H1 (cell line): ENCODE measurements around the gene BTBD16. TPM values are rescaled to one million over a fixed set of nuclear protein-coding genes. Genes with fewer than 3 reads are reported as not detected.

Experiments used
- CTCF ChIA-PET: fragments of 300-600 bp; sonication (Branson Sonifier 250); formaldehyde crosslinking; loops from one replicate; lab custom pipeline; 2021; ENCODE audit not compliant: partially characterized antibody; lab: Charles Lee
- POLR2A ChIA-PET: fragments of 300-600 bp; sonication (Branson Sonifier 250); formaldehyde crosslinking; loops from one replicate; lab custom pipeline; 2021; ENCODE audit warnings: inconsistent platforms; ENCODE audit not compliant: partially characterized antibody; lab: Charles Lee
- DNase-seq, 2 experiments: peaks; one replicate each; pipeline versions ENCODE4 v3.0.0 to v3.0.0-alpha.2; 2010 to 2022; ENCODE audit warnings: low spot score in 2 of 2, low read depth in 1 of 2, mixed read lengths in 1 of 2
- FAIRE-seq: peaks from 2 replicates; lab custom pipeline; 2011; peaks lifted over from hg19 to GRCh38; lab: Jason Lieb, UNC
- H2AFZ ChIP-seq: 2 replicates; pipeline ENCODE4 v1.8.1; 2012; ENCODE audit warnings: low read length, inconsistent platforms
- H2AK5ac ChIP-seq: 2 replicates; pipeline ENCODE4 v1.6.1; 2013; ENCODE audit warnings: low read depth, low read length
- H2BK120ac ChIP-seq: replicated peaks from 2 replicates; pipeline ENCODE3; 2013; ENCODE audit warnings: low read depth, low read length, inconsistent platforms
- H2BK12ac ChIP-seq: 2 replicates; pipeline ENCODE4 v1.6.1; 2013; ENCODE audit warnings: low read depth, low read length
- H2BK15ac ChIP-seq: 2 replicates; pipeline ENCODE4 v1.6.1; 2013; ENCODE audit warnings: low read length
- H2BK20ac ChIP-seq: 2 replicates; pipeline ENCODE4 v1.6.1; 2013; ENCODE audit warnings: low read length
- H2BK5ac ChIP-seq: 2 replicates; pipeline ENCODE4 v1.6.1; 2013; ENCODE audit warnings: low read depth, low read length
- H3K14ac ChIP-seq: 2 replicates; pipeline ENCODE4 v1.6.1; 2013; ENCODE audit warnings: inconsistent platforms; ENCODE audit not compliant: insufficient read length
- H3K18ac ChIP-seq: 2 replicates; pipeline ENCODE4 v1.6.1; 2013; ENCODE audit warnings: low read length; ENCODE audit errors: extremely low read depth
- H3K23ac ChIP-seq: 2 replicates; pipeline ENCODE4 v1.6.1; 2013; ENCODE audit warnings: inconsistent platforms; ENCODE audit not compliant: insufficient read length
- H3K23me2 ChIP-seq: 2 replicates; pipeline ENCODE4 v1.6.1; 2013; ENCODE audit warnings: low read depth, low read length
- H3K27ac ChIP-seq: 2 replicates; pipeline ENCODE4 v1.6.1; 2011; ENCODE audit warnings: low read depth, low read length, inconsistent platforms
- H3K27me3 ChIP-seq, 4 experiments: replicated peaks in 1 of 4; 1 replicate in 1 of 4; 2 replicates in 3 of 4; pipeline versions ENCODE4 v1.6.1 to v1.8.1; 2011 to 2013; ENCODE audit warnings: low read length in 3 of 4, mild to moderate bottlenecking in 3 of 4, inconsistent platforms in 2 of 4, mixed read lengths in 2 of 4, moderate library complexity in 1 of 4; ENCODE audit not compliant: control insufficient read depth in 3 of 4, insufficient read depth in 3 of 4; ENCODE audit errors: extremely low read depth in 1 of 4
- H3K36me3 ChIP-seq, 4 experiments: 2 replicates each; pipeline versions ENCODE4 v1.6.1 to v1.8.1; 2011 to 2013; ENCODE audit warnings: mild to moderate bottlenecking in 4 of 4, low read length in 3 of 4, moderate library complexity in 2 of 4, control low read depth in 1 of 4, inconsistent platforms in 1 of 4; ENCODE audit not compliant: insufficient read depth in 4 of 4, control insufficient read depth in 2 of 4
- H3K4ac ChIP-seq: replicated peaks from 2 replicates; pipeline ENCODE3; 2013; ENCODE audit warnings: low read length, low read depth, mixed read lengths, inconsistent platforms; ENCODE audit not compliant: insufficient read length
- H3K4me1 ChIP-seq, 4 experiments: replicated peaks in 1 of 4; 1 replicate in 1 of 4; 2 replicates in 3 of 4; pipeline versions ENCODE4 v1.6.1 to v1.8.1; 2011 to 2013; ENCODE audit warnings: low read length in 3 of 4, inconsistent platforms in 2 of 4, mixed read lengths in 1 of 4; ENCODE audit not compliant: insufficient read depth in 4 of 4, control insufficient read depth in 3 of 4
- H3K4me2 ChIP-seq, 2 experiments: 2 replicates each; pipeline versions ENCODE4 v1.6.1 to v1.8.1; 2011 to 2013; ENCODE audit warnings: low read depth in 2 of 2, low read length in 2 of 2, control low read depth in 1 of 2, inconsistent platforms in 1 of 2, mild to moderate bottlenecking in 1 of 2; ENCODE audit not compliant: insufficient read depth in 1 of 2
- H3K4me3 ChIP-seq, 4 experiments: fragments of 200-600, 300-600 bp in 1 of 4; sonication (generic), shearing (Covaris generic), sonication (Bioruptor Twin) in 1 of 4; 2 replicates each; pipeline versions ENCODE4 v1.5.1 to v1.8.1; 2011 to 2016; ENCODE audit warnings: low read length in 4 of 4, low read depth in 3 of 4, control low read depth in 2 of 4, inconsistent platforms in 2 of 4, mild to moderate bottlenecking in 2 of 4, mixed read lengths in 1 of 4, moderate library complexity in 1 of 4; ENCODE audit not compliant: insufficient read depth in 2 of 4; ENCODE audit errors: extremely low read depth in 1 of 4
- H3K56ac ChIP-seq: replicated peaks from 2 replicates; pipeline ENCODE3; 2013; ENCODE audit warnings: low read depth, mild to moderate bottlenecking, mixed read lengths, low read length, inconsistent platforms; ENCODE audit not compliant: insufficient read length
- H3K79me1 ChIP-seq: 2 replicates; pipeline ENCODE4 v1.6.1; 2013; ENCODE audit warnings: low read depth, low read length, control low read depth
- H3K79me2 ChIP-seq, 2 experiments: 2 replicates each; pipeline versions ENCODE4 v1.6.1 to v1.8.1; 2012 to 2013; ENCODE audit warnings: low read length in 2 of 2, mild to moderate bottlenecking in 2 of 2, inconsistent platforms in 1 of 2; ENCODE audit not compliant: insufficient read depth in 2 of 2, control insufficient read depth in 1 of 2
- H3K9ac ChIP-seq, 4 experiments: replicated peaks in 1 of 4; 1 replicate in 1 of 4; 2 replicates in 3 of 4; pipeline versions ENCODE4 v1.6.1 to v1.8.1; 2011 to 2013; ENCODE audit warnings: low read depth in 3 of 4, low read length in 3 of 4, control low read depth in 2 of 4, mild to moderate bottlenecking in 2 of 4, moderate library complexity in 2 of 4, inconsistent platforms in 1 of 4; ENCODE audit errors: extremely low read depth in 1 of 4
- H3K9me3 ChIP-seq, 2 experiments: 2 replicates each; pipeline versions ENCODE4 v1.6.1 to v1.8.1; 2012 to 2013; ENCODE audit warnings: mild to moderate bottlenecking in 2 of 2, moderate library complexity in 2 of 2, control low read depth in 1 of 2, inconsistent platforms in 1 of 2, low read depth in 1 of 2, low read length in 1 of 2, mixed read lengths in 1 of 2; ENCODE audit not compliant: insufficient read depth in 2 of 2
- H4K20me1 ChIP-seq, 2 experiments: replicated peaks in 1 of 2; 2 replicates each; pipeline versions ENCODE3 to v1.8.1; 2011 to 2013; ENCODE audit warnings: inconsistent platforms in 2 of 2, low read length in 2 of 2, mild to moderate bottlenecking in 1 of 2; ENCODE audit not compliant: insufficient read depth in 2 of 2, control insufficient read depth in 1 of 2
- H4K5ac ChIP-seq: 2 replicates; pipeline ENCODE4 v1.6.1; 2013; ENCODE audit warnings: low read length, low read depth, mixed read lengths, inconsistent platforms; ENCODE audit not compliant: insufficient read length
- H4K8ac ChIP-seq: 2 replicates; pipeline ENCODE4 v1.8.0; 2013; ENCODE audit warnings: mild to moderate bottlenecking, moderate library complexity, low read length, inconsistent platforms; ENCODE audit not compliant: insufficient read depth; ENCODE audit errors: extremely low read depth
- H4K91ac ChIP-seq: replicated peaks from 2 replicates; pipeline ENCODE3; 2013; ENCODE audit warnings: low read length, mixed read lengths, inconsistent platforms; ENCODE audit not compliant: insufficient read length
- ASH2L ChIP-seq: fragments of 200-600, 300-600 bp; sonication (generic); IDR thresholded peaks from one replicate; pipeline ENCODE4 v1.7.1; 2017; ENCODE audit warnings: low read length
- BACH1 ChIP-seq: IDR thresholded peaks from 2 replicates; pipeline ENCODE4 v1.6.1; 2012; ENCODE audit warnings: low read length, improper control_type of control experiment
- CBX5 ChIP-seq: fragments of 300-800, 300-1000 bp; sonication (generic); IDR thresholded peaks from 2 replicates; pipeline ENCODE4 v1.7.1; 2016; ENCODE audit warnings: antibody characterized with exemption, low read length, low read depth
- E2F6 ChIP-seq: IDR thresholded peaks from 2 replicates; pipeline ENCODE4 v1.6.1; 2012; ENCODE audit warnings: inconsistent platforms
- EP300 ChIP-seq, 2 experiments: IDR thresholded peaks; 1 replicate in 1 of 2; 2 replicates in 1 of 2; pipeline ENCODE4 v1.6.1; 2011 to 2012; ENCODE audit warnings: low read depth in 2 of 2, low read length in 2 of 2, mild to moderate bottlenecking in 2 of 2, borderline replicate concordance in 1 of 2, inconsistent platforms in 1 of 2, moderate library complexity in 1 of 2
- JUN ChIP-seq: IDR thresholded peaks from 2 replicates; pipeline ENCODE4 v1.6.1; 2011; ENCODE audit warnings: low read depth, mild to moderate bottlenecking, improper control_type of control experiment, low read length
- KDM5A ChIP-seq: fragments of 200-600 bp; IDR thresholded peaks from 2 replicates; pipeline ENCODE4 v1.7.1; 2012; ENCODE audit warnings: mild to moderate bottlenecking, low read length, inconsistent platforms, mixed read lengths
- NRF1 ChIP-seq: IDR thresholded peaks from 2 replicates; pipeline ENCODE4 v1.6.1; 2011; ENCODE audit warnings: mild to moderate bottlenecking, low read depth, low read length, improper control_type of control experiment
- POU5F1 ChIP-seq: IDR thresholded peaks from 2 replicates; pipeline ENCODE4 v1.6.1; 2011; ENCODE audit warnings: low read depth, mild to moderate bottlenecking, low read length, moderate library complexity
- RFX5 ChIP-seq: IDR thresholded peaks from 2 replicates; pipeline ENCODE4 v1.6.1; 2011; ENCODE audit warnings: low read depth, low read length, improper control_type of control experiment, borderline replicate concordance
- SAP30 ChIP-seq: fragments of 300-600 bp; sonication (generic); IDR thresholded peaks from 2 replicates; pipeline ENCODE4 v1.7.1; 2012; ENCODE audit warnings: low read length, moderate library complexity, mild to moderate bottlenecking, inconsistent platforms; ENCODE audit not compliant: insufficient read depth, insufficient replicate concordance
- SP4 ChIP-seq: IDR thresholded peaks from 2 replicates; pipeline ENCODE4 v1.6.1; 2012; ENCODE audit warnings: low read length, inconsistent platforms
- SUZ12 ChIP-seq: fragments of 200-600 bp; sonication (generic); IDR thresholded peaks from 2 replicates; pipeline ENCODE4 v1.6.1; 2012; ENCODE audit warnings: mild to moderate bottlenecking, inconsistent platforms, low read length, moderate library complexity, mixed read lengths
- ZNF274 ChIP-seq: IDR thresholded peaks from 2 replicates; pipeline ENCODE4 v1.7.0; 2012; ENCODE audit warnings: low read length, borderline replicate concordance; ENCODE audit errors: extremely low read depth
- WGBS, 2 experiments: shearing (Covaris generic) in 1 of 2; methylation state at CpG; one replicate each; pipeline versions ENCODE4 v1.1.6 to v1.1.7; 2013 to 2015; ENCODE audit warnings: low lambda C conversion rate in 2 of 2, mixed read lengths in 2 of 2, inconsistent platforms in 1 of 2, low coverage in 1 of 2, missing lambda C conversion rate in 1 of 2; ENCODE audit not compliant: insufficient replicate concordance in 2 of 2, insufficient coverage in 1 of 2, insufficient read length in 1 of 2; ENCODE audit errors: extremely low coverage in 1 of 2, missing lambda C conversion rate in 1 of 2; 5-methylcytosine and 5-hydroxymethylcytosine counted together
- polyA plus RNA-seq, 7 experiments: library from polyadenylated mRNA; depleted of rRNA in 3 of 7; stranded (reverse) in 5 of 7; unstranded in 2 of 7; fragments of >200 nt in 5 of 7; fragments of 200-250 nt in 2 of 7; gene quantifications; 1 replicate in 5 of 7; 2 replicates in 1 of 7; 4 replicates in 1 of 7; pipeline versions ENCODE4 v1.2.1 to v1.2.3, GENCODE V29; 2011 to 2013; ENCODE audit warnings: missing spikeins in 2 of 7, mixed read lengths in 2 of 7
- total RNA-seq: library from RNA; stranded (reverse); fragmentation: NEBNext Ultra II Directional; extraction: Animal tissue kit (Norgen Biotek cat#: 25700); gene quantifications from 2 replicates; pipeline ENCODE4 v1.2.1, GENCODE V29; 2021

The BTBD16 gene
- total and polyA plus RNA-seq, 2 of the 8 experiments (the other 6 are each of a cell fraction or from before 2014, with no cell fraction given): 0.05 TPM; not detected in 1

- H2AFZ ChIP-seq: no peak overlapping the region
- H3K4me3 ChIP-seq: no peak overlapping the region
- no peak overlapping the region for H3K9ac ChIP-seq
- H2BK12ac ChIP-seq: no peak overlapping the region
- no peak overlapping the region for H4K8ac ChIP-seq
- H3K79me2 ChIP-seq: no peaks in the 10 kb centered on the region
- CTCF ChIA-PET: interaction anchor here (0.8 to 0.9 kb wide), 2 partner anchors 88 to 175 kb away, joined by 3 to 4 read pairs; no protein-coding TSS in a partner anchor
- H2BK15ac ChIP-seq: no peak overlapping the region
- H3K4me2 ChIP-seq: no peak overlapping the region
- WGBS, 2 experiments: 93% methylated on average over 19 of the region's 19 CpGs; no CpG with 5 or more reads in 1 of the 2 experiments
- no peak for FAIRE-seq
- H3K23me2 ChIP-seq: no peaks in the 10 kb centered on the region
- H3K36me3 ChIP-seq: peaks cover 23 to 58% (median 48%) of the 10 kb centered on the region in 4 experiments; a peak in 7 of 8 replicates
- H4K20me1 ChIP-seq: peaks cover 5 to 12% of the 10 kb centered on the region in 2 experiments
- no peak overlapping the region for H3K27ac ChIP-seq
- TF ChIP-seq EP300 (IDR thresholded peaks at IDR 0.05; ENCODE audit: borderline replicate concordance in 1 of 2, low read depth in 2 of 2, low read length in 2 of 2): no peak
- no peak for TF ChIP-seq SUZ12
- no peak for TF ChIP-seq SP4
- TF ChIP-seq BACH1: no peak
- no peak for TF ChIP-seq RFX5
- no peak for TF ChIP-seq ASH2L
- TF ChIP-seq ZNF274: no peak
- no peak for TF ChIP-seq NRF1
- TF ChIP-seq JUN: no peak
- TF ChIP-seq SAP30: no peak
- TF ChIP-seq E2F6: no peak
- no peak for TF ChIP-seq KDM5A
- no peak for TF ChIP-seq CBX5
- TF ChIP-seq POU5F1: no peak
- TF ChIP-seq, all 59 proteins: peak for 0
- Histone ChIP-seq H3K4ac (no peak overlapping the region), H4K5ac (no peak overlapping the region), H2BK120ac (no peak overlapping the region), H2BK20ac (no peak overlapping the region), H3K4me1 (no peaks in the 10 kb centered on the region), H4K91ac (no peak overlapping the region), H3K79me1 (no peaks in the 10 kb centered on the region; the same call in 1 of the 2 replicates), H2AK5ac (no peak overlapping the region), H3K14ac (no peak overlapping the region), H3K27me3 (no peaks in the 10 kb centered on the region), H3K56ac (no peak overlapping the region), H3K9me3 (no peaks in the 10 kb centered on the region), H3K18ac (no peak overlapping the region), H3K23ac (no peak overlapping the region), H2BK5ac (no peak overlapping the region)
- POLR2A ChIA-PET: no interaction called here
- no peak for DNase-seq
Observed at GRCh38 chr10:122230222-122230621, 40.9 kb upstream of the BTBD16 start.
